ENCODE data around the gene KLHL14. TPM values are rescaled to one million over a fixed set of nuclear protein-coding genes. Genes with fewer than 3 reads are reported as not detected.
"Not testable (repeated sequence)": the region's sequence is repeated elsewhere in the genome, so short reads cannot be mapped to it uniquely, and the experiment has no call there.

Gene KLHL14
- total RNA-seq, 1 donor from 2014 or later, result 0.13 TPM

DNA sequence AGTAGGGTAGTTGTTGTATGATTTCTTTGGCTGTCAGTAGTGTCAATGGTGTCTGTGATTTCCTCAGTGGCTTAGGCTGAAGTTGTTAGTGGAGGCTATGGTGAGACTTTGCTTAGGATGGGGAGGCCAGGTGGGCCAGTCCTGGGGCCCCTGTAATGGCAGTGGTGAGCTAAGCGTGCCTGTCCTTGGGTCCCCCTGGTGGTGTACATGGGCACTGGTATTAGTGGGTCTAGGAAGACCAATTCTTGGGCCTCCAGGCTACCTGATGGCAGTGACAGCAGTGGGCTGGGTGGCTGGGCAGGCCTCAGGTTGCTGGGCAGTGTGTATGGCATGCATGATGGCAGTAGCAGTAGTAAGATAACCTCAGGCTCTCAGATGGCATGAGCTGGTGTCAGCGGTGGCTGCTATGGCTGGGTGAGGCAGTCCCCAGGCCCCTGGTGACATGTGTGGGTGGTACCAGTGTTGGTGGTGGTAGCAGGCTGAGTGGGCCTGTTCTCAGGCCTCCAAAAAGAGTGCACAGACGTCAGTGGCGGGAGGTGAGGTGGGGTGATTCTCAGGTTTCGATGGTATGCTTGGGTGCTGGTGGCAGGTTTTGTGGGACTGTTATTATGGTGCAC lies 103.2 kb downstream of the KLHL14 start:
- Histone ChIP-seq H3F3A (ENCODE audit: low read depth) (no peaks in the 10 kb centered on the region), H3K4me3 (no peak overlapping the region), H3K4me1 (no peaks in the 10 kb centered on the region), H3K27ac (no peak overlapping the region), H4K20me1 (ENCODE audit: low read depth) (no peaks in the 10 kb centered on the region), H2AFZ (replicated peaks) (no peak overlapping the region), H3K36me3 (no peaks in the 10 kb centered on the region), H3K4me2 (no peak overlapping the region), H3K9me3 (ENCODE audit: low read depth) (no peaks in the 10 kb centered on the region), H3K27me3 (no peaks in the 10 kb centered on the region), H3K79me2 (ENCODE audit: low read depth) (no peaks in the 10 kb centered on the region), H3K9ac (no peak overlapping the region)
- Mint-ChIP-seq H3K9me3 (peaks cover 2% of the 10 kb centered on the region), H3K4me3 (no peak overlapping the region), H3K27ac (peak overlapping the region; percentile 43), H3K4me1 (no peaks in the 10 kb centered on the region), H3K27me3 (ENCODE audit: insufficient read depth, low read depth) (no peaks in the 10 kb centered on the region), H3K36me3 (peaks cover 12% of the 10 kb centered on the region)
- DNase-seq (ENCODE audit: low spot score), result no peak
- TF ChIP-seq, protein P1, sequence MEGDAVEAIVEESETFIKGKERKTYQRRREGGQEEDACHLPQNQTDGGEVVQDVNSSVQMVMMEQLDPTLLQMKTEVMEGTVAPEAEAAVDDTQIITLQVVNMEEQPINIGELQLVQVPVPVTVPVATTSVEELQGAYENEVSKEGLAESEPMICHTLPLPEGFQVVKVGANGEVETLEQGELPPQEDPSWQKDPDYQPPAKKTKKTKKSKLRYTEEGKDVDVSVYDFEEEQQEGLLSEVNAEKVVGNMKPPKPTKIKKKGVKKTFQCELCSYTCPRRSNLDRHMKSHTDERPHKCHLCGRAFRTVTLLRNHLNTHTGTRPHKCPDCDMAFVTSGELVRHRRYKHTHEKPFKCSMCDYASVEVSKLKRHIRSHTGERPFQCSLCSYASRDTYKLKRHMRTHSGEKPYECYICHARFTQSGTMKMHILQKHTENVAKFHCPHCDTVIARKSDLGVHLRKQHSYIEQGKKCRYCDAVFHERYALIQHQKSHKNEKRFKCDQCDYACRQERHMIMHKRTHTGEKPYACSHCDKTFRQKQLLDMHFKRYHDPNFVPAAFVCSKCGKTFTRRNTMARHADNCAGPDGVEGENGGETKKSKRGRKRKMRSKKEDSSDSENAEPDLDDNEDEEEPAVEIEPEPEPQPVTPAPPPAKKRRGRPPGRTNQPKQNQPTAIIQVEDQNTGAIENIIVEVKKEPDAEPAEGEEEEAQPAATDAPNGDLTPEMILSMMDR (IDR thresholded peaks at IDR 0.05), result peak; percentile 36
- TF ChIP-seq EZH2 (IDR thresholded peaks at IDR 0.05), result no peak

GRCh38 chr18:32668956-32669355 lies 103.9 kb downstream of the KLHL14 start:
- no peaks in the 10 kb centered on the region for H3K27me3 ChIP-seq
- no peaks in the 10 kb centered on the region for H3F3A ChIP-seq (ENCODE audit: low read depth)
- no peak overlapping the region for H3K27ac ChIP-seq
- no peak overlapping the region for H2AFZ ChIP-seq (replicated peaks)
- no peaks in the 10 kb centered on the region for H3K4me1 ChIP-seq
- Mint-ChIP-seq H3K9me3 (peaks cover 2% of the 10 kb centered on the region), H3K4me1 (no peaks in the 10 kb centered on the region), H3K27me3 (ENCODE audit: insufficient read depth, low read depth) (no peaks in the 10 kb centered on the region), H3K27ac (no peak overlapping the region), H3K36me3 (peaks cover 5% of the 10 kb centered on the region), H3K4me3 (no peak overlapping the region)
- no peaks in the 10 kb centered on the region for H4K20me1 ChIP-seq (ENCODE audit: low read depth)
- H3K36me3 ChIP-seq, result no peaks in the 10 kb centered on the region
- no peak overlapping the region for H3K9ac ChIP-seq
- H3K9me3 ChIP-seq (ENCODE audit: low read depth), result no peaks in the 10 kb centered on the region
- H3K4me2 ChIP-seq, result no peak overlapping the region
- no peaks in the 10 kb centered on the region for H3K79me2 ChIP-seq (ENCODE audit: low read depth)
- TF ChIP-seq, protein P1 (IDR thresholded peaks at IDR 0.05), result no peak
- no peak for TF ChIP-seq EZH2phosphoT487 (IDR thresholded peaks at IDR 0.05)
- TF ChIP-seq EZH2 (IDR thresholded peaks at IDR 0.05), result no peak
- H3K4me3 ChIP-seq, result no peak overlapping the region
- DNase-seq (ENCODE audit: low spot score), result no peak

GRCh38 chr18:32661486-32662299 lies 111.1 kb downstream of the KLHL14 start:
- peaks cover 2% of the 10 kb centered on the region for H3K36me3 Mint-ChIP-seq
- peaks cover 7% of the 10 kb centered on the region for H3K9me3 Mint-ChIP-seq
- TF ChIP-seq EZH2phosphoT487 (IDR thresholded peaks at IDR 0.05) (no peak), EZH2 (IDR thresholded peaks at IDR 0.05) (no peak)
- TF ChIP-seq, protein P1 (IDR thresholded peaks at IDR 0.05), result no peak
- H3K36me3 ChIP-seq, result no peaks in the 10 kb centered on the region
- DNase-seq (ENCODE audit: low spot score), result no peak
- H3K4me2 ChIP-seq, result no peak overlapping the region
- H2AFZ ChIP-seq (replicated peaks), result no peak overlapping the region
- no peaks in the 10 kb centered on the region for H3K4me1 Mint-ChIP-seq
- no peaks in the 10 kb centered on the region for H4K20me1 ChIP-seq (ENCODE audit: low read depth)
- H3K27ac ChIP-seq, result no peak overlapping the region
- no peak overlapping the region for H3K27ac Mint-ChIP-seq
- no peaks in the 10 kb centered on the region for H3K27me3 ChIP-seq
- H3K79me2 ChIP-seq (ENCODE audit: low read depth), result no peaks in the 10 kb centered on the region
- H3K4me3 Mint-ChIP-seq, result no peak overlapping the region
- H3K4me1 ChIP-seq, result no peaks in the 10 kb centered on the region
- no peaks in the 10 kb centered on the region for H3K27me3 Mint-ChIP-seq (ENCODE audit: insufficient read depth, low read depth)
- no peaks in the 10 kb centered on the region for H3K9me3 ChIP-seq (ENCODE audit: low read depth)
- no peak overlapping the region for H3K9ac ChIP-seq
- no peak overlapping the region for H3K4me3 ChIP-seq
- H3F3A ChIP-seq (ENCODE audit: low read depth), result no peaks in the 10 kb centered on the region

GRCh38 chr18:32654507-32654906 lies 118.3 kb downstream of the KLHL14 start:
- H3K4me2 ChIP-seq; H4K20me1 ChIP-seq (ENCODE audit: low read depth); H3K4me3 Mint-ChIP-seq; H2AFZ ChIP-seq (replicated peaks); H3K9me3 ChIP-seq (ENCODE audit: low read depth); H3K9ac ChIP-seq; H3K27me3 Mint-ChIP-seq (ENCODE audit: insufficient read depth, low read depth); H3K36me3 Mint-ChIP-seq; H3K4me1 ChIP-seq; H3K36me3 ChIP-seq; H3K27ac ChIP-seq; H3K27ac Mint-ChIP-seq; H3F3A ChIP-seq (ENCODE audit: low read depth); H3K4me1 Mint-ChIP-seq; H3K9me3 Mint-ChIP-seq; DNase-seq (ENCODE audit: low spot score); H3K79me2 ChIP-seq (ENCODE audit: low read depth); H3K27me3 ChIP-seq; H3K4me3 ChIP-seq: not testable (repeated sequence)

DNA sequence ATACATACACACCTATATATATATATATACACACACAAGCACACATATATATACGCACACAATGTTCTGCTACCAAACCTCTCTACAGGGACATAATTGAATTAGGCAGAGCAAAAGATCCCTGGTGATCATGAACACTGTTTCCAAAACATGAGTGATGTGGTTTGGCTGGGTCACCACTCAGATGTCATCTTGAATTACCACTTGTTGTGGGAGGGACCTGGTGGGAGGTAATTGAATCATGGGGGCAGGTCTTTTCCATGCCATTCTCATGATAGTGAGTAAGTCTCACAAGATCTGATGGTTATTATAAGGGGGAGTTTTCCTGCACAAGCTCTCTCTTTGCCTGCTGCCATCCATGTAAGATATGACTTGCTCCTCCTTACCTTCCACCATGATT lies 135.2 kb downstream of the KLHL14 start:
- not testable (repeated sequence) for H3K27me3 ChIP-seq; H3K27ac ChIP-seq; H3K27me3 Mint-ChIP-seq (ENCODE audit: insufficient read depth, low read depth); H4K20me1 ChIP-seq (ENCODE audit: low read depth); H3K9me3 ChIP-seq (ENCODE audit: low read depth); H2AFZ ChIP-seq (replicated peaks); H3K36me3 ChIP-seq; H3K4me1 ChIP-seq; H3F3A ChIP-seq (ENCODE audit: low read depth); H3K9ac ChIP-seq; H3K4me3 Mint-ChIP-seq; DNase-seq (ENCODE audit: low spot score); H3K4me1 Mint-ChIP-seq; H3K79me2 ChIP-seq (ENCODE audit: low read depth); H3K4me3 ChIP-seq; H3K36me3 Mint-ChIP-seq; H3K4me2 ChIP-seq; H3K9me3 Mint-ChIP-seq; H3K27ac Mint-ChIP-seq

All from neural progenitor cell (in vitro differentiated cells).